LNCAP (cell line): ENCODE data around the gene MSI2.

Experiments
- TF ChIP-seq, protein P1 (sequence below): fragments of 450-650 bp; IDR thresholded peaks from 2 replicates; pipeline ENCODE4 v1.5.1; 2017; ENCODE audit warnings: mild to moderate bottlenecking

MSI2 gene

DNA sequence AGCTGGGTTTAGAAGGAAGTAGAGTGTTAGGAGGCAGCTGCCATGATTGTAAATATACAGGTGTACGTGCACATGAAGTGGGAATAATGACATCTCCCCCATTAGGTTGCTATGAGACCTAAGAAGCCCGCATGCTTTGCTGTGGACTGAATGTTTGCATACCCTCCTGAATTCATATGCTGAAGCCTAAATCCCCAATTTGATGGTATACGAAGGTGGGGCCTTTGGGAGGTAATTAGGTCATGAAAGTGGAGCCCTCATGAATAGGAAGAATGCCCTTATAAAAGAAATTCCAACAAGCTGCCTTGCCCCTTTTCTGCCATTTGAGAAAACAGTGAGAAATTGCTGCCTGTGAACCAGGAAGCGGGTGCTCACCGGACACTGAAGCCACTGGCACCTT lies 444.8 kb downstream of the MSI2 start:
- TF ChIP-seq, protein P1, sequence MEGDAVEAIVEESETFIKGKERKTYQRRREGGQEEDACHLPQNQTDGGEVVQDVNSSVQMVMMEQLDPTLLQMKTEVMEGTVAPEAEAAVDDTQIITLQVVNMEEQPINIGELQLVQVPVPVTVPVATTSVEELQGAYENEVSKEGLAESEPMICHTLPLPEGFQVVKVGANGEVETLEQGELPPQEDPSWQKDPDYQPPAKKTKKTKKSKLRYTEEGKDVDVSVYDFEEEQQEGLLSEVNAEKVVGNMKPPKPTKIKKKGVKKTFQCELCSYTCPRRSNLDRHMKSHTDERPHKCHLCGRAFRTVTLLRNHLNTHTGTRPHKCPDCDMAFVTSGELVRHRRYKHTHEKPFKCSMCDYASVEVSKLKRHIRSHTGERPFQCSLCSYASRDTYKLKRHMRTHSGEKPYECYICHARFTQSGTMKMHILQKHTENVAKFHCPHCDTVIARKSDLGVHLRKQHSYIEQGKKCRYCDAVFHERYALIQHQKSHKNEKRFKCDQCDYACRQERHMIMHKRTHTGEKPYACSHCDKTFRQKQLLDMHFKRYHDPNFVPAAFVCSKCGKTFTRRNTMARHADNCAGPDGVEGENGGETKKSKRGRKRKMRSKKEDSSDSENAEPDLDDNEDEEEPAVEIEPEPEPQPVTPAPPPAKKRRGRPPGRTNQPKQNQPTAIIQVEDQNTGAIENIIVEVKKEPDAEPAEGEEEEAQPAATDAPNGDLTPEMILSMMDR, result no peak

DNA sequence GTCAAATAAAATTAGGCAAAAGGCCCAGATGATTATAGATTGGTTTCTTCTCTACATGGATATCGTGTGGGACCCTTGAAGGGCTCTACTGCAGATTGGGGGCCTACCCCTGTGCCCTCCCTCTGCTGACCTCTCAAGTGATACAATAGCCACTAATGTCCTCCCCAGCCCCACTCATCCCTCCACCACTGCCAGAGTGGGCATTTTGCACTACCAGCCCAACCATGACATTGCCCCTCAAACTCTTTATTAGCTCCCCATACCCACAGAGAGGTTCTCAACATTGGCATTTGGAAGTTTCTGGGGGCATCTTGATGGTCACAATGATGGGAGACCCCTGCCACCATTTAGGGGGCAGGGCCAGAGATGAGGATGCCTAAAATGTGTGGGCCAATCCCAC lies 446.9 kb downstream of the MSI2 start:
- TF ChIP-seq, protein P1, result no peak

DNA sequence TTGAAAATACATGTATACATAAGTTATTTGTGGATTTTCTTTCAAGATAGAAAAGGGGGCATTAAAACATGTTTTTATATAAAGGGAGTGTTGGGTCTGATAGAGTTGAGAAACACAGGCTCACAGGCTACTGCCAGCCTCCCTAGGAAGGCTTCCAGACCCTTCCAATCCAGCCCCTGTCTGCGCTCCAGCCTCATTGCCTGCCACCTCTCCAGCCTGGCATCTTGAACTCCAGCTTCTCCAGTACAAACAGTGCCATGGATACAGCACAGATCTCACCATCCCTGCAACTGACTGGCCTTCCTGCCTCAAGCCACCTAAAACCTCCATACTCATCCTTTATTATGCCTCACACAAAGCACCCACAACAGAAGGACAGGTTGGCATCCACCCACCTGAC lies 448.1 kb downstream of the MSI2 start:
- TF ChIP-seq, protein P1, result no peak

DNA sequence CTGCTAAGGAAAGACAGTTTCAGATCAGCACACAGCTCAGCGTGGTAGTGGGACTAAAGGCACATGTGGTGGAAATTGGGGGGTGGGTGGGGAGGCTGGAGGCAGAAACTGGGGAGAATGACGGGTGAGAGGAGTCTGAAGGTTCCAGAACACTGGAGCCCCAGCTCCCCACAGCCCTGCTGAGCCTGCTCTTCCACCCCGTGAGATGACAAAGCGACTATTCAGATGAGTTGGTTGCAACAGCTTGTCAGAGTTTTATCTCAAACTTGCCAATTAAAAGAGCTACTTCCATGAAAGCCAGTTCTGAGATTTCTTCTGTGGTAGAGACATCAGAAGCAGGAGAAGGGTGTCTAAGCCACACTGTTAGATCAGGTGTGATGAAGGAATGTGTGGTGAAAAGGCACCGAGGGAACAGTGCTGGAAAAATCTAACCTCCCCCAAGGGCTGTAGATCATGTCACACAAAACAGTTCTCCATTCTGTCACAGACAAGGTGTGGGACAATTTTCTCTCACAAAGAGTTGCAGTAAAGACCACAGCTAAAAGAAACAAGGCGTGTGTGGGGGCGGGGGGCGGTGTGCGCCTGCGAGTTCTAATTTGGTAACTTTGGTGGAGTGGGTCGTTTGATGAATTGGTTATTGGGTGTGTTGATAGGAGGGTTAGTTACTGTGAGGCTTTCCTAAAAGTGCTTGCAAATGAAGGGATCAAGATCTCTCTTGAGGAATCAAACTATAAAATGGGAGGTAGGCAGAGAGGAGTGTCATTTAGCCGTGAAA lies 449.8 kb downstream of the MSI2 start:
- TF ChIP-seq, protein P1, result no peak

DNA sequence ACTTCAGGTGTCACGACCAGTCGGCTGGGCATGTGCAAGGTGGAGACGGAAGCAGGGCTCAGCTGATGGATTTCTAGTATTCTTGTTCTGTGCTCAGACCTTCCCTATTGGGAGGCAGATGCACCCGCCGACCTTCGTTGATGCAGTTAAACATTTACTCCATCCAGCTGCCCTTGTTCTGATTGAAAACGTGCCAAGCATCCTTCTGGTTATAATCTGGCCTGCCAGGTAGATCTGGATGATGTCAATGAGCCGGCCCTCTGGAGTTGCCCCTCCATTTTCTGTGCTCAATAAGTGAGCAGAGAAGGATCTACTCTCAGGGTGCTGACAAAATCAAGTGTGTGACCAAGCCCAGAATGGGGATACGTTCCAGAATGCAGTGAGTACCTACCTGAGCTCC lies 450.4 kb downstream of the MSI2 start:
- TF ChIP-seq, protein P1, result no peak

DNA sequence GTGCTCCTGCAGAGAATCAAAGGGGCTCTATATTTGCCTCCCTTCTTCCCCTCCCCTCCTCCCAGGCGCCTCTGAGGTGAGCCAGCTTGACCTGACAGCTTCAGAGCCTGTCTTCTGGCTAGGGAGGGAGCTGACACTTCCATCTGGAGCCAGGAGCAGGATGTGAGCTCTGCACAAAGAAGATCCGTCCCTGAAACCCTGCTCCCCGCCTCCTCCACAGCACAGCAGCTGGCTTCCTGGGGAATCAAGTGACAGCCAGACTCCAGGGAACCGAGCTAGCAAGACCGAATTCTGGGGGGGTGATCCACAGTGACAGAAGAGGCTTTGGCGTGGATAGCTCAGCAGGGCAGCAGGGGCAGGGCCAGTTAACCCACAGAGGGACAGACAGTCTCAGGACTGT lies 451.6 kb downstream of the MSI2 start:
- TF ChIP-seq, protein P1, result no peak

DNA sequence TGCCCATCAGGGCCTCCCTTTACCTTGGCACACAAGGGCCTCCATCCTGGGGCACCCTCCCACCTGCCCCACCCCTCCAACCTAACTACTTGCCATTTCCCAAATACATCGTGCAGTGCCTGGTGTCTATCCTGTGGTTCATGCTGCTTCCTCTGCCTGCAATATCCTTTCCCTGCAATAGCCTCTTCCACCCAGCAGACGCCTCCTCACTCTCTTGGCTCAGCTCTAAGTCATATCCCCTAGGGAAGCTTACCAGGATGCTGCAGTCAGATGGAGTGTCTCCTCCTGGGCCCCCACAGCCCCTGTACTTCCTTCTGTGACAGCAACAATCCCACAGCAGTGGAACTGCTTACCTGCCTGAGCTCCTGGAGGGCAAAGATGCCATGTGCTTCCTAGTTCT lies 452.1 kb downstream of the MSI2 start:
- TF ChIP-seq, protein P1, result no peak

DNA sequence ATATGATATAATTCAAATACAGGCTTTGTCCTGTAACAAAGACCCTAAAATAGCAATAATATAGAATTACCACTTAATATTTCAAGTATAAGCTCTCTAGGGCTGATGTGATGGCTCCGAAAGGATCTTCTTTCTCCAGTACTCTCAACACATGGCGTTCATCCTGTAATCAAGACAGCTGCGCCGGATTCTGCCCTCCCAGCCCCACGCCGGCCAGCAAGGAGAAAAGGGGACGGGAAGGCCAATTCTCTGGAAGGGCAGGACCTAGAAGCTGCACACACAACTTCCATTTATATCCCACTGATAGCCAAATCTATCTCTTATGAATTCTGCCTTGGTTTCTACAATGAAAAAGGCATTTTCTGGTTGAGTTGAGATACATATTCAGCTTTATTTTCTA lies 456.8 kb downstream of the MSI2 start:
- TF ChIP-seq, protein P1, result no peak
